ENCODE results near the gene CASP10. TPM values are rescaled to one million over a fixed set of nuclear protein-coding genes. Genes with fewer than 3 reads are reported as not detected.
A peak's percentile ranks its signal among the peaks of the same experiment; 100 is the strongest.
"Not testable (repeated sequence)": the region's sequence is repeated elsewhere in the genome, so short reads cannot be mapped to it uniquely, and the experiment has no call there.

CASP10 gene
- total RNA-seq, 1 donor from 2014 or later: 2.5 TPM

DNA sequence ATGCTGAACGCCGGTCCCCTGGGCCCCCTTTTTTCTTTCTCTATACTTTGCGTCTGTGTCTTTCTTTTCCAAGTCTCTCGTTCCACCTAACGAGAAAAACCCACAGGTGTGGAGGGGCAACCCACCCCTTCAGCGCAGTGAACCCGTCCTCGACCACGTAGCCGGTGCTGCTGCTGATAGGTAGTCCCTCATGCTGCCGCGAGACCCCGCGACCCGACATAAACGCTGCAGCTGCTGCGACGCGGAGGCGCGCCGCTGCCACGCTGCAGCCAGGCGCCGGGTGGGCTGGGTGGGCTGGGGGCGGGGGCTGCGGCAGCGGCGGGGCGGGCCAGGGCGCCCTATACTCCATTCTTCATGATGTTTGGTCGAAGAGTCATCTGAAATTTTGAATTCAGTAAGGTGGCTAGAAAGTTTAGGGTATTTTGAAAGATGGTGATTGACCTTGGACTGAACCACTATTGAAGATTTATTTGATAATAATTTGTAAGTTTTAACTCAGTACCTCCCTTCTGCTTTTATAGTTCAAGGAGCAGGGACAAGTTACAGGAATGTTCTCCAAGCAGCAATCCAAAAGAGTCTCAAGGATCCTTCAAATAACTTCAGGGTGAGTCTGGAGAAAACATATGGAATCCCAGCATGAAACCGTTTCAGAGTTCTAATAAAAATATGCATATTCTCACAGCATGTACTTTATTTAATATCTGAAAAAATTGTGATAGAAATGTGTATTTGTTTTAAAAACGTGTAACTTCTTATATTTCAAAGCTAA lies 42.9 kb upstream of the CASP10 start:
- no peak for DNase-seq (ENCODE audit: low read depth)
- TF ChIP-seq, protein P1, sequence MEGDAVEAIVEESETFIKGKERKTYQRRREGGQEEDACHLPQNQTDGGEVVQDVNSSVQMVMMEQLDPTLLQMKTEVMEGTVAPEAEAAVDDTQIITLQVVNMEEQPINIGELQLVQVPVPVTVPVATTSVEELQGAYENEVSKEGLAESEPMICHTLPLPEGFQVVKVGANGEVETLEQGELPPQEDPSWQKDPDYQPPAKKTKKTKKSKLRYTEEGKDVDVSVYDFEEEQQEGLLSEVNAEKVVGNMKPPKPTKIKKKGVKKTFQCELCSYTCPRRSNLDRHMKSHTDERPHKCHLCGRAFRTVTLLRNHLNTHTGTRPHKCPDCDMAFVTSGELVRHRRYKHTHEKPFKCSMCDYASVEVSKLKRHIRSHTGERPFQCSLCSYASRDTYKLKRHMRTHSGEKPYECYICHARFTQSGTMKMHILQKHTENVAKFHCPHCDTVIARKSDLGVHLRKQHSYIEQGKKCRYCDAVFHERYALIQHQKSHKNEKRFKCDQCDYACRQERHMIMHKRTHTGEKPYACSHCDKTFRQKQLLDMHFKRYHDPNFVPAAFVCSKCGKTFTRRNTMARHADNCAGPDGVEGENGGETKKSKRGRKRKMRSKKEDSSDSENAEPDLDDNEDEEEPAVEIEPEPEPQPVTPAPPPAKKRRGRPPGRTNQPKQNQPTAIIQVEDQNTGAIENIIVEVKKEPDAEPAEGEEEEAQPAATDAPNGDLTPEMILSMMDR (IDR thresholded peaks at IDR 0.05; ENCODE audit: insufficient read depth, low read length, poor library complexity, severe bottlenecking): no peak
- H3K4me3 ChIP-seq (ENCODE audit: low read depth, low read length): no peak overlapping the region
- H3K27me3 ChIP-seq (ENCODE audit: control insufficient read depth, insufficient read depth, low read length): no peaks in the 10 kb centered on the region
- peaks cover 6% of the 10 kb centered on the region for H3K36me3 ChIP-seq (ENCODE audit: control insufficient read depth, insufficient read depth, low read length)

DNA sequence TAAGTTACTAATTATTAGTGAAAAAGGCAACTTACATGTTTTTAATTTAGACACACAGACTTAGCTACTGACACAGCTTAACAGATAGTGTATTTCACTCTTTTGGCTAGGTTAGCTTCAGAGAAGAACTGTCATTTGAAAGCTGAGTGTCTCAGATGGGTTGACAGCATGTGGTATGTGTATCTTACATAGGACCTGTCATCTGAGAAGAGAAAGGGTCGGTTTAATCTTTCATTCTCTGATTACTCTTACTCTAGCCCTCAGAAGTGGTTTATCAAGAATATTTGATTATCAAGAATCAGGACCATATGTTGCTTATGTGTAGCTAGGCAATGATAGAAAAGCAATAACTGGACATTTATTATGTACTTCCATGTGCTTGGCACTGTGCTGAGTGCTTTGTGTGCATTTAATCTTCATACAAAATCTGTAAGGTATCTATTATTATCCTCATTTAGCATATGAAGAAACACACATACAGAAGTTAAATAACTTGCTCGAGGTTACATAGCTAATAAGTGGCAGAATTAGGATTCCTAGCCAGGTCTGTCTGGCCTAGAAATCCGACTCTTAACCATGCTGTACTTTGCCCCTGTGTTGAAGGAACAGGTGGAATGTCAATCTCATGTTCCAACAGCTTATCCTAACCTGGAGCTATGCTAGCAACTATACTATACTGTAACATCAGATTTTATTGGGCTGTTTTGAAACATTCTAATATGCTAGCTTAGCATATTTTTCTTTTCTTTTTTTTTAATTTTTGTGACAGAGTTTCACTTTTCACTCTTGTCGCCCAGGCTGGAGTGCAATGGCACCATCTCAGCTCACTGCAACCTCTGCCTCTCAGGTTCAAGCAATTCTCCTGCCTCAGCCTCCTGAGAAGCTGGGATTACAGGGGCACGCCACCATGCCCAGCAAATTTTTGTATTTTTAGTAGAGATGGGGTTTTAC lies 38.6 kb upstream of the CASP10 start:
- no peak for DNase-seq (ENCODE audit: low read depth)
- Histone ChIP-seq H3K27me3 (ENCODE audit: control insufficient read depth, insufficient read depth, low read length) (no peaks in the 10 kb centered on the region), H3K4me3 (ENCODE audit: low read depth, low read length) (no peak overlapping the region), H3K36me3 (ENCODE audit: control insufficient read depth, insufficient read depth, low read length) (no peaks in the 10 kb centered on the region)
- TF ChIP-seq, protein P1 (IDR thresholded peaks at IDR 0.05; ENCODE audit: insufficient read depth, low read length, poor library complexity, severe bottlenecking): no peak

DNA sequence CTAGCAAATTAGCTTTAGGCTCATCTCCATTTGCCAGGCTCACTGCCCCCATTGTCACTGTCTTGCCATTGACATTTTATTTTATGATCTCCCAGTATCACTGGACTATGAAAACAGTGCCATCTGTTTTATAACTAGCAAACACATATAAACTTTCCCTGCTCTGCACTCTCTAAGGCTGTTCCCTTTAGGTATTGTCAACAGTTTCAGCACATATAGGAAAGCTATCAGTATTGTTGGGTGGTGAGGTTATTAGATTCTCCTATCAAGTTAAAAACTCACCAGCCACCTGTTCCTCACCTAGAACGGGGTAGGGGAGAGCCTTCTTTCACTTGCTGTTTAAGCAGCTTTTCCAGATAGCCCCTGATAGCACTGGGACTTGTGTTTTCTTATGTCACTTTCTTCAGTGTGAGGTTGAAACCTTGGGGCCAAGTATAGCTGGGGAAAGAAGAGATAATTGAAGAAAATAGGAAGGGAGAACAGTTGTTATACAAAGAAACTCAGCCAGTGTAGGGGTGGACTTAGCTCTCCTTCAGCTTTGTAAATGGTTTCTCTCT lies 34.4 kb upstream of the CASP10 start:
- TF ChIP-seq, protein P1 (IDR thresholded peaks at IDR 0.05; ENCODE audit: insufficient read depth, low read length, poor library complexity, severe bottlenecking): no peak
- Histone ChIP-seq H3K27me3 (ENCODE audit: control insufficient read depth, insufficient read depth, low read length) (no peaks in the 10 kb centered on the region), H3K4me3 (ENCODE audit: low read depth, low read length) (no peak overlapping the region), H3K36me3 (ENCODE audit: control insufficient read depth, insufficient read depth, low read length) (peaks cover 1% of the 10 kb centered on the region)
- no peak for DNase-seq (ENCODE audit: low read depth)

DNA sequence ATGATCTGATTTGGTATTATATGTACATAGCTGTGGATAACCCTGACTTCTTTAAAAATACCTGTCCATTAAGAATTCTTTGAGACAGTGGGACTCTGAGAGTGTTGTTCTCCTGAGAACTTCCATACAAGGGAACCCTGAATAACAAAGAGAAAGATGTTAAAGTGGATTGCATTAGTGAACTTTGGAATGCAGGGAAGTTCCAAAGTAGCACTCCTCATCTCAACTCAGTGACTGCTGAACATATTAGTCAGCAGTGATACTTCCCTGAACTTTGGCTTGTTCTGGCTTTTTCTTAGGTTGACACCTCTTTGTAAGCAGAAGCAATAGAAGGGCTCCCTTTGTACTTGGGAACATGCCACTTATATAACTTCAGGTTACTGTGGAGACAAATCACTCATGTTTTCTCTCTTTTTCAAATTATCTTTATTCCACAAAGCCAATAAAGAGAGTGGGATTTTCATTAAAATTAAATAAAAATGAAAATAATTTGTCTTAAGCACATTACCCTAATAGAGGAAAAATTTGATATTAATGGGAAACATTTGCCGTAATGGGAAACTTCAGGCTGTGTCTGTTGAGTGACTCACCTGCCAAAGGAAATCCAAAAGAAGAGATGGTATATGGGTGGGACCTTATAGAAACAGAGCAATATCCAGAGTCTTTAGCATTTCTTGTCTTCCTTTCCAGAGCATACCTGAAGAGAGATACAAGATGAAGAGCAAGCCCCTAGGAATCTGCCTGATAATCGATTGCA lies 33.7 kb upstream of the CASP10 start:
- Histone ChIP-seq H3K27me3 (ENCODE audit: control insufficient read depth, insufficient read depth, low read length) (no peaks in the 10 kb centered on the region), H3K4me3 (ENCODE audit: low read depth, low read length) (no peak overlapping the region), H3K36me3 (ENCODE audit: control insufficient read depth, insufficient read depth, low read length) (peaks cover 1% of the 10 kb centered on the region)
- TF ChIP-seq, protein P1 (IDR thresholded peaks at IDR 0.05; ENCODE audit: insufficient read depth, low read length, poor library complexity, severe bottlenecking): no peak
- peak; percentile 97 for DNase-seq (ENCODE audit: low read depth)

DNA sequence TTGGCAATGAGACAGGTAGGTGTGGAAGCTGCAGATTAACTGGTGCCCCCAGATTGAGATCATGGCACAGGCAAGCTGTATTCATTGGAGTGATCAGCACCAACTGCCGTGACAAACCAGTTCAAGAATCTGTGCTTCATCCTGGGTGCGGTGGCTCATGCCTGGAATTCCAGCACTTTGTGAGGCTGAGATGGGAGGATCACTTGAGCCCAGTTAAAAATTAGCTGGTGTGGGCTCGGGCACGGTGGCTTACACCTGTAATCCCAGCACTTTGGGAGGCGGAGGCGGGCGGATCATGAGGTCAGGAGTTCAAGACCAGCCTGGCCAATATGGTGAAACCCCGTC lies 33.1 kb upstream of the CASP10 start:
- DNase-seq (ENCODE audit: low read depth): peak; percentile 74
- H3K4me3 ChIP-seq (ENCODE audit: low read depth, low read length); H3K27me3 ChIP-seq (ENCODE audit: control insufficient read depth, insufficient read depth, low read length); H3K36me3 ChIP-seq (ENCODE audit: control insufficient read depth, insufficient read depth, low read length): not testable (repeated sequence)

All from kidney epithelial cell (primary cell).